HCT116 (cell line): Measurements from ENCODE around the gene PGR. TPM values are rescaled to one million over a fixed set of nuclear protein-coding genes. Genes with fewer than 3 reads are reported as not detected.

Experiments
- ATAC-seq: fragments of 200-7000 bp; cut with Tn5 transposase; 2 replicates; pipeline ENCODE4 v1.9.1; 2020; ENCODE audit warnings: mild to moderate bottlenecking, moderate library complexity
- BruUV-seq: library from RNA; stranded (reverse); fragments of 400-500 nt; replicated peaks from 2 replicates; lab custom pipeline; 2021; lab: Mats Ljungman, UMichigan
- CTCF ChIA-PET: fragments of 300-600 bp; sonication (Branson Sonifier 250); formaldehyde crosslinking; loops from one replicate; lab custom pipeline; 2021; ENCODE audit warnings: antibody characterized with exemption; lab: Charles Lee
- POLR2A ChIA-PET: fragments of 300-600, 350-600 bp; sonication (Branson Sonifier 250); formaldehyde crosslinking; loops from one replicate; lab custom pipeline; 2021; ENCODE audit warnings: antibody characterized with exemption; lab: Charles Lee
- RAD21 ChIA-PET, 2 experiments: fragments of 300-600 bp; sonication (Branson Sonifier 250); formaldehyde crosslinking; loops; one replicate each; lab custom pipeline; 2023; ENCODE audit warnings: low total read pairs in 2 of 2; ENCODE audit not compliant: uncharacterized antibody in 2 of 2, unreplicated experiment in 2 of 2, low non-redundant PET in 1 of 2; lab: Charles Lee
- DNase-seq: peaks from one replicate; pipeline ENCODE4 v3.0.0-alpha.2; 2010; ENCODE audit warnings: low read depth, low spot score
- H2AFZ ChIP-seq: fragments of 200-600 bp; shearing (Covaris generic), sonication (generic); 2 replicates; pipeline ENCODE4 v1.6.1; 2017; ENCODE audit warnings: low read depth, mixed run types, mixed read lengths, antibody characterized with exemption, low read length; ENCODE audit not compliant: poor library complexity, severe bottlenecking
- H3K27ac ChIP-seq: 2 replicates; pipeline ENCODE4 v1.5.1; 2012; ENCODE audit warnings: low read depth, low read length
- H3K27me3 ChIP-seq: fragments of 200-600 bp; sonication (generic); 2 replicates; pipeline ENCODE4 v1.6.1; 2016; ENCODE audit warnings: mixed run types, low read length, mixed read lengths; ENCODE audit not compliant: insufficient read depth
- H3K36me3 ChIP-seq, 2 experiments: fragments of 200-500 bp in 1 of 2; fragments of 200-600 bp in 1 of 2; sonication (Bioruptor generic) in 1 of 2; sonication (generic) in 1 of 2; 2 replicates each; pipeline versions ENCODE4 v1.5.1 to v1.6.1; 2014 to 2016; ENCODE audit warnings: low read length in 2 of 2, inconsistent platforms in 1 of 2, mixed read lengths in 1 of 2, mixed run types in 1 of 2; ENCODE audit not compliant: insufficient read depth in 2 of 2, control insufficient read depth in 1 of 2
- H3K4me1 ChIP-seq, 2 experiments: fragments of 200-600 bp in 1 of 2; sonication (generic) in 1 of 2; 2 replicates each; pipeline versions ENCODE4 v1.5.1 to v1.6.1; 2012 to 2017; ENCODE audit warnings: low read length in 2 of 2, inconsistent platforms in 1 of 2, mild to moderate bottlenecking in 1 of 2, mixed read lengths in 1 of 2, mixed run types in 1 of 2, moderate library complexity in 1 of 2; ENCODE audit not compliant: insufficient read depth in 2 of 2, control insufficient read depth in 1 of 2
- H3K4me2 ChIP-seq: fragments of 200-600 bp; sonication (generic); 2 replicates; pipeline ENCODE4 v1.6.1; 2017; ENCODE audit warnings: mixed run types, low read length, mixed read lengths
- H3K4me3 ChIP-seq, 2 experiments: fragments of 200-600 bp in 1 of 2; sonication (generic) in 1 of 2; replicated peaks in 1 of 2; 2 replicates each; pipeline ENCODE4 v1.5.1; 2011 to 2016; ENCODE audit warnings: low read length in 2 of 2, control low read depth in 1 of 2, low read depth in 1 of 2, mild to moderate bottlenecking in 1 of 2, mixed read lengths in 1 of 2, mixed run types in 1 of 2
- H3K79me2 ChIP-seq: fragments of 200-600 bp; sonication (generic); 2 replicates; pipeline ENCODE4 v1.6.1; 2017; ENCODE audit warnings: mild to moderate bottlenecking, mixed run types, low read length, moderate library complexity, mixed read lengths; ENCODE audit not compliant: insufficient read depth
- H3K9ac ChIP-seq: fragments of 200-600 bp; sonication (generic); 2 replicates; pipeline ENCODE4 v1.6.1; 2016; ENCODE audit warnings: low read length, mixed read lengths
- H3K9me2 ChIP-seq: fragments of 200-600 bp; sonication (generic), shearing (Covaris generic); 2 replicates; pipeline ENCODE4 v1.6.1; 2017; ENCODE audit warnings: mixed run types, mild to moderate bottlenecking, moderate library complexity; ENCODE audit not compliant: insufficient read depth
- H3K9me3 ChIP-seq, 2 experiments: fragments of 200-500 bp in 1 of 2; fragments of 200-600 bp in 1 of 2; sonication (Bioruptor generic) in 1 of 2; sonication (generic) in 1 of 2; 2 replicates each; pipeline ENCODE4 v1.6.1; 2014 to 2017; ENCODE audit warnings: low read length in 2 of 2, mixed read lengths in 2 of 2, inconsistent platforms in 1 of 2, low read depth in 1 of 2, mild to moderate bottlenecking in 1 of 2, mixed run types in 1 of 2, moderate library complexity in 1 of 2; ENCODE audit not compliant: control insufficient read depth in 1 of 2, insufficient read depth in 1 of 2
- H4K20me1 ChIP-seq: fragments of 200-600 bp; sonication (generic), shearing (Covaris generic); 2 replicates; pipeline ENCODE4 v1.6.1; 2017; ENCODE audit warnings: mixed run types, mild to moderate bottlenecking, moderate library complexity; ENCODE audit not compliant: insufficient read depth
- EGR1 ChIP-seq: IDR thresholded peaks from 2 replicates; pipeline ENCODE4 v1.6.1; 2012; ENCODE audit warnings: low read depth
- ELF1 ChIP-seq: IDR thresholded peaks from 2 replicates; pipeline ENCODE4 v1.6.1; 2012; ENCODE audit warnings: low read depth, borderline replicate concordance
- EZH2 ChIP-seq: fragments of 200-600 bp; sonication (generic); IDR thresholded peaks from 2 replicates; pipeline ENCODE4 v1.6.1; 2017; ENCODE audit warnings: antibody characterized with exemption, mixed run types
- FOSL1 ChIP-seq: IDR thresholded peaks from 2 replicates; pipeline ENCODE4 v1.6.1; 2012; ENCODE audit warnings: low read depth
- JUND ChIP-seq: IDR thresholded peaks from 2 replicates; pipeline ENCODE4 v1.6.1; 2012
- POLR2A ChIP-seq: IDR thresholded peaks from 2 replicates; pipeline ENCODE4 v1.7.0; 2011; ENCODE audit warnings: borderline replicate concordance; ENCODE audit not compliant: insufficient read depth, insufficient read length; ENCODE audit errors: extremely low read depth
- intact Hi-C: fragments of 100-400 bp; cut with micrococcal nuclease; formaldehyde crosslinking; loops from 2 replicates; pipeline ENCODE4 v1.10.0; 2022
- total RNA-seq: library from RNA; stranded (reverse); gene quantifications from one replicate; pipeline ENCODE4 v1.2.1, GENCODE V29; 2021; ENCODE audit not compliant: unreplicated experiment
- TF ChIP-seq, protein P1 (sequence below): IDR thresholded peaks from 2 replicates; pipeline ENCODE4 v1.6.1; 2012

PGR gene
- total RNA-seq, 1 experiment from 2014 or later: not detected

DNA sequence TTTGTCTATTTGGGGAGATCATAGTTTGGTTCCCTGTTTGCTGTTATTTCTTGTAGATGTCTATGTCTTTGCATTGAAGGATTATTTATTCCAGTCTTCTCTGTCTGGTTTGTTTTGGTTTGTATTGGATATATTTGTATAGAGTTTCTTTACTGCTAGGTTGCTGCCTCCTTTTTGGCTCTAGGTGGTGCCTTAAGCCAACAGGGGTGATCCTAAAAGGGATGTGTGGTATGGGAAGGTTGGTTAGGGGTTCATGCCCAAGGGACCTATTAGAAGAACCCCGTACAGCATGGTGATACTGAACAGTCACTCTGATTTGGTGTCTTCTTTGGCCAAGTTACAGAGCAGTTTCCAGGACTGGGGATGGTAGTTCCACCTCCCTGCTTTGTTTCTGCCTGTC is 36.4 kb upstream of the PGR start (continued):
- TF ChIP-seq FOSL1: no peak
- TF ChIP-seq, protein P1, sequence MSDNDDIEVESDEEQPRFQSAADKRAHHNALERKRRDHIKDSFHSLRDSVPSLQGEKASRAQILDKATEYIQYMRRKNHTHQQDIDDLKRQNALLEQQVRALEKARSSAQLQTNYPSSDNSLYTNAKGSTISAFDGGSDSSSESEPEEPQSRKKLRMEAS: no peak

DNA sequence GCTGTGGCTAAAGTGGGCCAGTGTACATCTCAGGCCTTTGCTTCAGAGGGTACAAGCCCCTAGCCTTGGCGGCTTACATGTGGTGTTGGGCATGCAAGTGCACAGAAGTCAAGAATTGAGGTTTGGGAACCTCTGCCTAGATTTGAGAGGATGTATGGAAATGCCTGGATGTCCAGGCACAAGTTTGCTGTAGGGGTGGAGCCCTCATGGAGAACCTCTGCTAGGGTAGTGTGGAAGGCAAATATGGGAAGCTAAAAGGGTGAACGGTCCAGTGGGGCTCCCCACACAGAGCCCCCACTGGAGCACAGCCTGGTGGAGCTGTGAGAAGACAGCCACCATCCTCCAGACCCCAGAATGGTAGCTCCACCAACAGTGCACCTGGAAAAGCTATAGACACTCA is 28.5 kb upstream of the PGR start:
- Histone ChIP-seq H3K9ac (no peak overlapping the region), H3K27ac (no peak overlapping the region), H3K36me3 (no peaks in the 10 kb centered on the region), H3K9me2 (no peaks in the 10 kb centered on the region), H3K4me1 (no peaks in the 10 kb centered on the region), H3K4me3 (no peak overlapping the region), H4K20me1 (no peaks in the 10 kb centered on the region), H3K79me2 (no peaks in the 10 kb centered on the region), H2AFZ (no peak overlapping the region), H3K4me2 (no peak overlapping the region), H3K9me3 (no peaks in the 10 kb centered on the region), H3K27me3 (no peaks in the 10 kb centered on the region)
- CTCF ChIA-PET: no interaction called here
- TF ChIP-seq EZH2 (no peak), ELF1 (no peak), JUND (no peak), POLR2A (no peak)
- POLR2A ChIA-PET: no interaction called here
- intact Hi-C loops: no loop called here
- ATAC-seq (no peak), DNase-seq (no peak)
- BruUV-seq: no TSS peak
- RAD21 ChIA-PET: no interaction called here

DNA sequence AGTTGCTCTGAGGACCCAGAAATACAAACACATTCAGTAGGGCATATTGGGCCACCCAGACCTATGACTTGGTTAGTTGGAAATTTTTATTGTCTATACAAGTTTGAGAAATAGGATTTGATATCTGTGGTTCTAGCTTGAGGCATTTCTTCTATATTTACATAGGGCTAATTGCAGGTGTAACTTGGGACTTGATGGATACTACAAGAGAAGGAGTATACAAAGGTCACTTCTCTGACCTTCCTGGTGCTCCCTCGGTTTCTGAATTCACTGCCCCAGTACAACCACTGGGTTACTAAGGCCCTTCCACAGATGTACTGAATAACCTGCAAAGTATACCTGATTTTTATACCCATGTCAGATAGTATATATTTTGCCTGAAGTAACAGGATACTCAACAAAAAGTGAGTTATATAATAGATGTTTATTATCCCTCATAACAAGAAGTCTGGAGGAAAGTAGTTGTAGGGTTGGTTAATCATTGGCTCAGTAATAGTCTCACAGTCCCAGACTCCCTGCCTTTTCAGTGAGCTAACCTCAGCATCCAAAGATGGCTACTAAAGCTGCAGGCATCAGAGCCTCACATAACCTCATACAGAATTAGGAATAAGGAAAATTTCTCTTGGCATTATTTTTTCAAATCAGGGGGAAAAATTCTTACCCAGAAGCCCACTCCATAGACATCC is 8.8 kb upstream of the PGR start:
- CTCF ChIA-PET: no interaction called here
- Histone ChIP-seq H3K4me3 (no peak overlapping the region), H3K9me3 (no peaks in the 10 kb centered on the region), H2AFZ (no peak overlapping the region), H3K36me3 (no peaks in the 10 kb centered on the region), H3K27ac (no peak overlapping the region), H3K79me2 (no peaks in the 10 kb centered on the region), H3K4me1 (no peaks in the 10 kb centered on the region), H4K20me1 (no peaks in the 10 kb centered on the region), H3K9ac (no peak overlapping the region), H3K4me2 (no peak overlapping the region), H3K9me2 (no peaks in the 10 kb centered on the region), H3K27me3 (no peaks in the 10 kb centered on the region)
- ATAC-seq: no peak
- no peak for DNase-seq
- no TSS peak for BruUV-seq
- TF ChIP-seq EGR1: no peak
- RAD21 ChIA-PET: no interaction called here
- POLR2A ChIA-PET: no interaction called here
- intact Hi-C loops: no loop called here
